ENCODE measurements around the gene JAM3. TPM values are rescaled to one million over a fixed set of nuclear protein-coding genes. Genes with fewer than 3 reads are reported as not detected.
A peak's percentile ranks its signal among the peaks of the same experiment; 100 is the strongest.

JAM3 gene
- polyA plus RNA-seq, 4 donors: 0.67 to 8.5 (median 4.5) TPM

GRCh38 chr11:134049303-134049702 is 19.6 kb upstream of the JAM3 start:
- Histone ChIP-seq H3K4me1 (ENCODE audit: control insufficient read depth in 3 of 3, insufficient read depth in 2 of 3, low read depth in 1 of 3, low read length in 2 of 3) (peaks cover 0 to 6% (median 0%) of the 10 kb centered on the region in 3 donors), H3K4me3 (ENCODE audit: low read depth in 1 of 3, low read length in 3 of 3) (no peak overlapping the region), H3K27me3 (ENCODE audit: control insufficient read depth in 3 of 3, insufficient read depth in 3 of 3, low read length in 3 of 3) (peaks cover 0 to 13% (median 0%) of the 10 kb centered on the region in 3 donors), H3K9me3 (ENCODE audit: control insufficient read depth in 2 of 2, insufficient read depth in 1 of 2, low read depth in 1 of 2, low read length in 1 of 2) (no peaks in the 10 kb centered on the region), H3K36me3 (ENCODE audit: control insufficient read depth in 3 of 3, insufficient read depth in 2 of 3, low read depth in 1 of 3, low read length in 3 of 3) (no peaks in the 10 kb centered on the region), H3K27ac (ENCODE audit: low read depth in 1 of 3, low read length in 2 of 3) (no peak overlapping the region)
- 21 to 35% (median 26%) methylated on average over 11 of the region's 11 CpGs for WGBS, 3 donors
- no peak for FAIRE-seq
- no peak for DNase-seq

GRCh38 chr11:134050541-134051383 is 18.1 kb upstream of the JAM3 start:
- peak overlapping the region in 2 of 3 donors; percentile 37 to 49 for H3K4me3 ChIP-seq (ENCODE audit: low read depth in 1 of 3, low read length in 3 of 3)
- no peaks in the 10 kb centered on the region for H3K36me3 ChIP-seq (ENCODE audit: control insufficient read depth in 3 of 3, insufficient read depth in 2 of 3, low read depth in 1 of 3, low read length in 3 of 3)
- peaks cover 0 to 6% (median 0%) of the 10 kb centered on the region in 3 donors for H3K4me1 ChIP-seq (ENCODE audit: control insufficient read depth in 3 of 3, insufficient read depth in 2 of 3, low read depth in 1 of 3, low read length in 2 of 3)
- no peaks in the 10 kb centered on the region for H3K9me3 ChIP-seq (ENCODE audit: control insufficient read depth in 2 of 2, insufficient read depth in 1 of 2, low read depth in 1 of 2, low read length in 1 of 2)
- H3K27me3 ChIP-seq (ENCODE audit: control insufficient read depth in 3 of 3, insufficient read depth in 3 of 3, low read length in 3 of 3): peaks cover 0 to 7% (median 0%) of the 10 kb centered on the region in 3 donors
- peak; percentile 87 for DNase-seq
- FAIRE-seq: no peak
- peak overlapping the region; percentile 74 to 92 (median 79) for H3K27ac ChIP-seq (ENCODE audit: low read depth in 1 of 3, low read length in 2 of 3)
- 22 to 35% (median 29%) methylated on average over 43 of the region's 43 CpGs for WGBS, 3 donors

- Histone ChIP-seq H3K27ac (ENCODE audit: low read depth in 1 of 3, low read length in 2 of 3) (no peak overlapping the region), H3K36me3 (ENCODE audit: control insufficient read depth in 3 of 3, insufficient read depth in 2 of 3, low read depth in 1 of 3, low read length in 3 of 3) (no peaks in the 10 kb centered on the region), H3K4me1 (ENCODE audit: control insufficient read depth in 3 of 3, insufficient read depth in 2 of 3, low read depth in 1 of 3, low read length in 2 of 3) (peaks cover 0 to 6% (median 0%) of the 10 kb centered on the region in 3 donors), H3K9me3 (ENCODE audit: control insufficient read depth in 2 of 2, insufficient read depth in 1 of 2, low read depth in 1 of 2, low read length in 1 of 2) (no peaks in the 10 kb centered on the region), H3K4me3 (ENCODE audit: low read depth in 1 of 3, low read length in 3 of 3) (no peak overlapping the region), H3K27me3 (ENCODE audit: control insufficient read depth in 3 of 3, insufficient read depth in 3 of 3, low read length in 3 of 3) (peaks cover 0 to 2% (median 0%) of the 10 kb centered on the region in 3 donors)
- FAIRE-seq (no peak), DNase-seq (peak in 1 of 2 donors; percentile 58)
- 52 to 75% (median 54%) methylated on average over 12 of the region's 12 CpGs for WGBS, 3 donors
Observed at GRCh38 chr11:134052395-134052987, 16.4 kb upstream of the JAM3 start.

- Histone ChIP-seq H3K36me3 (ENCODE audit: control insufficient read depth in 3 of 3, insufficient read depth in 2 of 3, low read depth in 1 of 3, low read length in 3 of 3) (no peaks in the 10 kb centered on the region), H3K27ac (ENCODE audit: low read depth in 1 of 3, low read length in 2 of 3) (no peak overlapping the region), H3K4me3 (ENCODE audit: low read depth in 1 of 3, low read length in 3 of 3) (no peak overlapping the region), H3K27me3 (ENCODE audit: control insufficient read depth in 3 of 3, insufficient read depth in 3 of 3, low read length in 3 of 3) (peaks cover 0 to 2% (median 0%) of the 10 kb centered on the region in 3 donors), H3K9me3 (ENCODE audit: control insufficient read depth in 2 of 2, insufficient read depth in 1 of 2, low read depth in 1 of 2, low read length in 1 of 2) (no peaks in the 10 kb centered on the region), H3K4me1 (ENCODE audit: control insufficient read depth in 3 of 3, insufficient read depth in 2 of 3, low read depth in 1 of 3, low read length in 2 of 3) (peaks cover 0 to 6% (median 0%) of the 10 kb centered on the region in 3 donors)
- DNase-seq: peak in 1 of 2 donors; percentile 33
- WGBS, 3 donors: 63 to 73% (median 70%) methylated on average over 25 to 26 of the region's 26 CpGs
- FAIRE-seq: no peak
Observed at GRCh38 chr11:134052988-134053945, 15.6 kb upstream of the JAM3 start.

GRCh38 chr11:134055029-134055428 is 13.8 kb upstream of the JAM3 start:
- H3K27me3 ChIP-seq (ENCODE audit: control insufficient read depth in 3 of 3, insufficient read depth in 3 of 3, low read length in 3 of 3): no peaks in the 10 kb centered on the region
- H3K4me3 ChIP-seq (ENCODE audit: low read depth in 1 of 3, low read length in 3 of 3): no peak overlapping the region
- FAIRE-seq: no peak
- H3K4me1 ChIP-seq (ENCODE audit: control insufficient read depth in 3 of 3, insufficient read depth in 2 of 3, low read depth in 1 of 3, low read length in 2 of 3): peaks cover 0 to 6% (median 0%) of the 10 kb centered on the region in 3 donors
- WGBS, 3 donors: 80 to 91% (median 87%) methylated on average over 9 of the region's 9 CpGs
- H3K27ac ChIP-seq (ENCODE audit: low read depth in 1 of 3, low read length in 2 of 3): no peak overlapping the region
- H3K9me3 ChIP-seq (ENCODE audit: control insufficient read depth in 2 of 2, insufficient read depth in 1 of 2, low read depth in 1 of 2, low read length in 1 of 2): no peaks in the 10 kb centered on the region
- DNase-seq: no peak
- no peaks in the 10 kb centered on the region for H3K36me3 ChIP-seq (ENCODE audit: control insufficient read depth in 3 of 3, insufficient read depth in 2 of 3, low read depth in 1 of 3, low read length in 3 of 3)

- no peak overlapping the region for H3K27ac ChIP-seq (ENCODE audit: low read depth in 1 of 3, low read length in 2 of 3)
Observed at GRCh38 chr11:134060316-134060715, 8.6 kb upstream of the JAM3 start.

GRCh38 chr11:134062265-134063123 is 6.4 kb upstream of the JAM3 start:
- DNase-seq (no peak), FAIRE-seq (no peak)
- Histone ChIP-seq H3K4me3 (ENCODE audit: low read depth in 1 of 3, low read length in 3 of 3) (no peak overlapping the region), H3K27me3 (ENCODE audit: control insufficient read depth in 3 of 3, insufficient read depth in 3 of 3, low read length in 3 of 3) (peaks cover 0 to 8% (median 0%) of the 10 kb centered on the region in 3 donors), H3K4me1 (ENCODE audit: control insufficient read depth in 3 of 3, insufficient read depth in 2 of 3, low read depth in 1 of 3, low read length in 2 of 3) (no peaks in the 10 kb centered on the region), H3K9me3 (ENCODE audit: control insufficient read depth in 2 of 2, insufficient read depth in 1 of 2, low read depth in 1 of 2, low read length in 1 of 2) (no peaks in the 10 kb centered on the region), H3K27ac (ENCODE audit: low read depth in 1 of 3, low read length in 2 of 3) (no peak overlapping the region), H3K36me3 (ENCODE audit: control insufficient read depth in 3 of 3, insufficient read depth in 2 of 3, low read depth in 1 of 3, low read length in 3 of 3) (no peaks in the 10 kb centered on the region)
- WGBS, 3 donors: 83 to 87% (median 85%) methylated on average over 24 of the region's 24 CpGs

More at GRCh38 chr11:134060316-134060715, 8.6 kb upstream of the JAM3 start:
- Histone ChIP-seq H3K4me1 (ENCODE audit: control insufficient read depth in 3 of 3, insufficient read depth in 2 of 3, low read depth in 1 of 3, low read length in 2 of 3) (no peaks in the 10 kb centered on the region), H3K27me3 (ENCODE audit: control insufficient read depth in 3 of 3, insufficient read depth in 3 of 3, low read length in 3 of 3) (peaks cover 0 to 3% (median 0%) of the 10 kb centered on the region in 3 donors), H3K9me3 (ENCODE audit: control insufficient read depth in 2 of 2, insufficient read depth in 1 of 2, low read depth in 1 of 2, low read length in 1 of 2) (no peaks in the 10 kb centered on the region), H3K36me3 (ENCODE audit: control insufficient read depth in 3 of 3, insufficient read depth in 2 of 3, low read depth in 1 of 3, low read length in 3 of 3) (no peaks in the 10 kb centered on the region), H3K4me3 (ENCODE audit: low read depth in 1 of 3, low read length in 3 of 3) (no peak overlapping the region)
- 48 to 56% (median 54%) methylated on average over 3 of the region's 3 CpGs for WGBS, 3 donors
- FAIRE-seq (no peak), DNase-seq (no peak)

Measured in small intestine (tissue), 7 donors.